Large intestine (tissue), 3 donors: ENCODE measurements around the gene CRMP1. TPM values are rescaled to one million over a fixed set of nuclear protein-coding genes. Genes with fewer than 3 reads are reported as not detected.

Experiments
- DNase-seq, 2 donors: peaks; one replicate each; pipeline versions ENCODE4 v3.0.0 to v3.0.0-alpha.2; 2013
- H3K27ac ChIP-seq: one replicate; pipeline ENCODE4 v1.5.1; 2013; ENCODE audit warnings: low read length
- H3K27me3 ChIP-seq: 2 replicates; pipeline ENCODE4 v1.6.1; 2013; ENCODE audit warnings: low read length; ENCODE audit not compliant: control insufficient read depth, insufficient read depth
- H3K36me3 ChIP-seq: 2 replicates; pipeline ENCODE4 v1.6.1; 2013; ENCODE audit warnings: low read length; ENCODE audit not compliant: control insufficient read depth, insufficient read depth
- H3K4me1 ChIP-seq: one replicate; pipeline ENCODE4 v1.6.1; 2013; ENCODE audit warnings: low read length; ENCODE audit not compliant: control insufficient read depth, insufficient read depth
- H3K4me3 ChIP-seq: one replicate; pipeline ENCODE4 v1.5.1; 2013; ENCODE audit warnings: low read length
- H3K9me3 ChIP-seq: one replicate; pipeline ENCODE4 v1.6.1; 2013; ENCODE audit warnings: mild to moderate bottlenecking, low read depth, low read length, moderate library complexity; ENCODE audit not compliant: control insufficient read depth
- WGBS: methylation state at CpG from one replicate; pipeline ENCODE4 v1.1.5; 2013; ENCODE audit warnings: low lambda C conversion rate; ENCODE audit not compliant: insufficient coverage; 5-methylcytosine and 5-hydroxymethylcytosine counted together
- polyA plus RNA-seq: library from polyadenylated mRNA; unstranded; fragments of 120-200 nt; gene quantifications from one replicate; pipeline ENCODE4 v1.2.1, GENCODE V29; 2013

Gene CRMP1
- polyA plus RNA-seq, 1 donor = 31.5 TPM

GRCh38 chr4:5824227-5824626, 68.7 kb downstream of the CRMP1 start:
- no peaks in the 10 kb centered on the region for H3K9me3 ChIP-seq
- H3K4me3 ChIP-seq = no peak overlapping the region
- 100% methylated on average over 4 of the region's 7 CpGs for WGBS
- H3K27ac ChIP-seq = no peak overlapping the region
- no peak for DNase-seq
- H3K27me3 ChIP-seq = no peaks in the 10 kb centered on the region
- no peaks in the 10 kb centered on the region for H3K4me1 ChIP-seq
- peaks cover 4% of the 10 kb centered on the region for H3K36me3 ChIP-seq

- peaks cover 4% of the 10 kb centered on the region for H3K36me3 ChIP-seq
- no peaks in the 10 kb centered on the region for H3K4me1 ChIP-seq
- WGBS = no CpG with 5 or more reads among the region's 10 CpGs
- H3K4me3 ChIP-seq = no peak overlapping the region
- no peaks in the 10 kb centered on the region for H3K9me3 ChIP-seq
- H3K27ac ChIP-seq = no peak overlapping the region
- no peaks in the 10 kb centered on the region for H3K27me3 ChIP-seq
- DNase-seq = no peak
Measured at GRCh38 chr4:5823542-5824211, 69.2 kb downstream of the CRMP1 start.

- no CpG with 5 or more reads among the region's 5 CpGs for WGBS
- H3K4me3 ChIP-seq = no peak overlapping the region
- no peaks in the 10 kb centered on the region for H3K4me1 ChIP-seq
- H3K9me3 ChIP-seq = no peaks in the 10 kb centered on the region
- DNase-seq = no peak
- H3K36me3 ChIP-seq = peaks cover 4% of the 10 kb centered on the region
- no peaks in the 10 kb centered on the region for H3K27me3 ChIP-seq
- no peak overlapping the region for H3K27ac ChIP-seq
Measured at GRCh38 chr4:5822619-5823018, 70.3 kb downstream of the CRMP1 start.

GRCh38 chr4:5821665-5822358, 71.1 kb downstream of the CRMP1 start:
- H3K9me3 ChIP-seq = no peaks in the 10 kb centered on the region
- no CpG with 5 or more reads among the region's 18 CpGs for WGBS
- peaks cover 4% of the 10 kb centered on the region for H3K36me3 ChIP-seq
- H3K4me3 ChIP-seq = no peak overlapping the region
- H3K27me3 ChIP-seq = no peaks in the 10 kb centered on the region
- no peaks in the 10 kb centered on the region for H3K4me1 ChIP-seq
- no peak overlapping the region for H3K27ac ChIP-seq
- DNase-seq = no peak

- no peaks in the 10 kb centered on the region for H3K9me3 ChIP-seq
- no peaks in the 10 kb centered on the region for H3K36me3 ChIP-seq
- no peaks in the 10 kb centered on the region for H3K4me1 ChIP-seq
- no peak overlapping the region for H3K27ac ChIP-seq
- DNase-seq = no peak
- no peak overlapping the region for H3K4me3 ChIP-seq
- no CpG with 5 or more reads among the region's 12 CpGs for WGBS
- H3K27me3 ChIP-seq = no peaks in the 10 kb centered on the region
Measured at GRCh38 chr4:5816851-5817375, 76.0 kb downstream of the CRMP1 start.

- H3K4me3 ChIP-seq = no peak overlapping the region
- WGBS = no CpG with 5 or more reads among the region's 8 CpGs
- no peaks in the 10 kb centered on the region for H3K9me3 ChIP-seq
- no peaks in the 10 kb centered on the region for H3K27me3 ChIP-seq
- H3K4me1 ChIP-seq = no peaks in the 10 kb centered on the region
- peaks cover 3% of the 10 kb centered on the region for H3K36me3 ChIP-seq
- no peak for DNase-seq
- no peak overlapping the region for H3K27ac ChIP-seq
Measured at GRCh38 chr4:5816101-5816500, 76.8 kb downstream of the CRMP1 start.

- WGBS = no CpG with 5 or more reads among the region's 5 CpGs
- no peak overlapping the region for H3K4me3 ChIP-seq
- H3K27me3 ChIP-seq = no peaks in the 10 kb centered on the region
- H3K27ac ChIP-seq = no peak overlapping the region
- H3K36me3 ChIP-seq = peaks cover 7% of the 10 kb centered on the region
- no peak for DNase-seq
- no peaks in the 10 kb centered on the region for H3K4me1 ChIP-seq
- H3K9me3 ChIP-seq = no peaks in the 10 kb centered on the region
Measured at GRCh38 chr4:5815641-5816040, 77.2 kb downstream of the CRMP1 start.

- Histone ChIP-seq H3K4me3 (no peak overlapping the region), H3K27ac (no peak overlapping the region), H3K9me3 (no peaks in the 10 kb centered on the region), H3K36me3 (peaks cover 13% of the 10 kb centered on the region), H3K27me3 (no peaks in the 10 kb centered on the region), H3K4me1 (no peaks in the 10 kb centered on the region)
- WGBS = no CpG with 5 or more reads among the region's 6 CpGs
- DNase-seq = no peak
Measured at GRCh38 chr4:5814421-5814820, 78.5 kb downstream of the CRMP1 start.

- Histone ChIP-seq H3K27ac (no peak overlapping the region), H3K36me3 (peaks cover 13% of the 10 kb centered on the region), H3K9me3 (no peaks in the 10 kb centered on the region), H3K4me1 (no peaks in the 10 kb centered on the region), H3K4me3 (no peak overlapping the region), H3K27me3 (no peaks in the 10 kb centered on the region)
- DNase-seq = no peak
- no CpG with 5 or more reads among the region's 7 CpGs for WGBS
Measured at GRCh38 chr4:5813882-5814255, 79.0 kb downstream of the CRMP1 start.

GRCh38 chr4:5812506-5813229, 80.2 kb downstream of the CRMP1 start:
- H3K9me3 ChIP-seq = no peaks in the 10 kb centered on the region
- WGBS = no CpG with 5 or more reads among the region's 9 CpGs
- H3K4me1 ChIP-seq = no peaks in the 10 kb centered on the region
- peak; percentile 23 to 27 for DNase-seq
- H3K4me3 ChIP-seq = no peak overlapping the region
- H3K36me3 ChIP-seq = peaks cover 13% of the 10 kb centered on the region
- H3K27ac ChIP-seq = no peak overlapping the region
- no peaks in the 10 kb centered on the region for H3K27me3 ChIP-seq
